Measurements from ENCODE around the gene STAT5A. TPM values are rescaled to one million over a fixed set of nuclear protein-coding genes. Genes with fewer than 3 reads are reported as not detected.

The STAT5A gene
- total and polyA plus RNA-seq, 2 experiments from 2014 or later = 2.3 to 18.1 TPM

DNA sequence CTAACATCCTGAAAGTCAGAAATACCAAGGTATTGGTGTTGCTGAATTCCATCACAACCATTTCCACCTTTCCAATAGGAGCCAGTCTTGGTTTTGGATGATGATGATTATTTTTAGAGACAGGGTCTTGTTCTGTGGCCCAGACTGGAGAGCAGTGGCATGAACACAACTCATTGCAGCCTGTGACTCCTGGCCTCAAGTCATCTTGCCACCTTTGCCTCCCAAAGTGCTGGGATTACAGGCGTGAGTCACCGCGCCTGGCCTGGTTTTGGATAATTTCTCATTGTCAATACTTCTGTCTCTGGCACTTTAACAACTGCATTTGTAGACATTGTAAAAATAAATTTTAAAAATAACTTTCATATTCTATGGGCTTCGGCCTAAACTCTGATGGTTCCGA, 34.7 kb upstream of the STAT5A start:
- Histone ChIP-seq H3F3A (replicated peaks; ENCODE audit: low read depth) (no peaks in the 10 kb centered on the region), H3K36me3 (ENCODE audit: insufficient read depth) (no peaks in the 10 kb centered on the region), H3K4me1 (ENCODE audit: insufficient read depth) (peaks cover 7% of the 10 kb centered on the region; the same call in 1 of the 2 replicates), H3K4me3 (no peak overlapping the region), H3K4me2 (no peak overlapping the region), H2AFZ (no peak overlapping the region), H3K9me2 (ENCODE audit: insufficient read depth) (no peaks in the 10 kb centered on the region), H3K79me2 (replicated peaks; ENCODE audit: insufficient read depth) (peaks cover 46% of the 10 kb centered on the region), H4K20me1 (replicated peaks; ENCODE audit: insufficient read depth) (no peaks in the 10 kb centered on the region), H3K27me3 (ENCODE audit: insufficient read depth) (no peaks in the 10 kb centered on the region), H3K27ac (ENCODE audit: low read depth) (no peak overlapping the region)
- TF ChIP-seq POLR2AphosphoS5 (IDR thresholded peaks at IDR 0.05; ENCODE audit: low read depth) = no peak
- TF ChIP-seq, protein P1, sequence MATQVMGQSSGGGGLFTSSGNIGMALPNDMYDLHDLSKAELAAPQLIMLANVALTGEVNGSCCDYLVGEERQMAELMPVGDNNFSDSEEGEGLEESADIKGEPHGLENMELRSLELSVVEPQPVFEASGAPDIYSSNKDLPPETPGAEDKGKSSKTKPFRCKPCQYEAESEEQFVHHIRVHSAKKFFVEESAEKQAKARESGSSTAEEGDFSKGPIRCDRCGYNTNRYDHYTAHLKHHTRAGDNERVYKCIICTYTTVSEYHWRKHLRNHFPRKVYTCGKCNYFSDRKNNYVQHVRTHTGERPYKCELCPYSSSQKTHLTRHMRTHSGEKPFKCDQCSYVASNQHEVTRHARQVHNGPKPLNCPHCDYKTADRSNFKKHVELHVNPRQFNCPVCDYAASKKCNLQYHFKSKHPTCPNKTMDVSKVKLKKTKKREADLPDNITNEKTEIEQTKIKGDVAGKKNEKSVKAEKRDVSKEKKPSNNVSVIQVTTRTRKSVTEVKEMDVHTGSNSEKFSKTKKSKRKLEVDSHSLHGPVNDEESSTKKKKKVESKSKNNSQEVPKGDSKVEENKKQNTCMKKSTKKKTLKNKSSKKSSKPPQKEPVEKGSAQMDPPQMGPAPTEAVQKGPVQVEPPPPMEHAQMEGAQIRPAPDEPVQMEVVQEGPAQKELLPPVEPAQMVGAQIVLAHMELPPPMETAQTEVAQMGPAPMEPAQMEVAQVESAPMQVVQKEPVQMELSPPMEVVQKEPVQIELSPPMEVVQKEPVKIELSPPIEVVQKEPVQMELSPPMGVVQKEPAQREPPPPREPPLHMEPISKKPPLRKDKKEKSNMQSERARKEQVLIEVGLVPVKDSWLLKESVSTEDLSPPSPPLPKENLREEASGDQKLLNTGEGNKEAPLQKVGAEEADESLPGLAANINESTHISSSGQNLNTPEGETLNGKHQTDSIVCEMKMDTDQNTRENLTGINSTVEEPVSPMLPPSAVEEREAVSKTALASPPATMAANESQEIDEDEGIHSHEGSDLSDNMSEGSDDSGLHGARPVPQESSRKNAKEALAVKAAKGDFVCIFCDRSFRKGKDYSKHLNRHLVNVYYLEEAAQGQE (IDR thresholded peaks at IDR 0.05; ENCODE audit: unreplicated experiment) = no peak
- no peak for ATAC-seq
- Mint-ChIP-seq H3K4me3 (no peak overlapping the region), H3K4me1 (peaks cover 21% of the 10 kb centered on the region), H3K27ac (no peak overlapping the region), H3K9me3 (no peaks in the 10 kb centered on the region; the same call in 2 of the 3 replicates), H3K27me3 (ENCODE audit: insufficient read depth, low read depth, poor library complexity) (no peaks in the 10 kb centered on the region), H3K36me3 (ENCODE audit: low read depth) (no peaks in the 10 kb centered on the region)
- DNase-seq (ENCODE audit: low spot score) = no peak

DNA sequence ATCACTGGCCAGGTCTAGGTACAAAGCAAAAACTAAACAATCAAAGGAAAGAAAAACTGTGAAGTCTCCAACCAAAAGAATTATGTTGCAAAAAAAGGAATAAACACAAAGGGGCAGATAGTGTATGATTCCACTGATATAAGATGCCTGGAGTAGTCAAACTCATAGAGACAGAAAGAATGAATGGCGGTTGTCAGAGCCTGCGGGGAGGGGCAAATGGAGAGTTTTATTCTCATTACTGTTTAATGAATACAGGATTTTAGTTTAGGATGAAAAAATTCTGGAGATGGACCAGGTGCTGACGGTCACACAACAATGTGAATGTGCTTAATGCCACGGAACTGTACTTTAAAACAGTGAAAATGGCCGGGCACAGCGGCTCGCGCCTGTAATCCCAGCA, 32.9 kb upstream of the STAT5A start:
- H3K79me2 ChIP-seq (replicated peaks; ENCODE audit: insufficient read depth) = peaks cover 36% of the 10 kb centered on the region
- H3F3A ChIP-seq (replicated peaks; ENCODE audit: low read depth) = no peaks in the 10 kb centered on the region
- no peaks in the 10 kb centered on the region for H3K36me3 Mint-ChIP-seq (ENCODE audit: low read depth)
- H3K4me1 ChIP-seq (ENCODE audit: insufficient read depth) = peaks cover 7% of the 10 kb centered on the region; the same call in 1 of the 2 replicates
- peaks cover 21% of the 10 kb centered on the region for H3K4me1 Mint-ChIP-seq
- H3K27ac Mint-ChIP-seq = no peak overlapping the region
- H3K9me2 ChIP-seq (ENCODE audit: insufficient read depth) = no peaks in the 10 kb centered on the region
- TF ChIP-seq CREB1 (CRISPR knock-in tag; IDR thresholded peaks at IDR 0.05; ENCODE audit: low read depth) = no peak
- TF ChIP-seq, protein P2, sequence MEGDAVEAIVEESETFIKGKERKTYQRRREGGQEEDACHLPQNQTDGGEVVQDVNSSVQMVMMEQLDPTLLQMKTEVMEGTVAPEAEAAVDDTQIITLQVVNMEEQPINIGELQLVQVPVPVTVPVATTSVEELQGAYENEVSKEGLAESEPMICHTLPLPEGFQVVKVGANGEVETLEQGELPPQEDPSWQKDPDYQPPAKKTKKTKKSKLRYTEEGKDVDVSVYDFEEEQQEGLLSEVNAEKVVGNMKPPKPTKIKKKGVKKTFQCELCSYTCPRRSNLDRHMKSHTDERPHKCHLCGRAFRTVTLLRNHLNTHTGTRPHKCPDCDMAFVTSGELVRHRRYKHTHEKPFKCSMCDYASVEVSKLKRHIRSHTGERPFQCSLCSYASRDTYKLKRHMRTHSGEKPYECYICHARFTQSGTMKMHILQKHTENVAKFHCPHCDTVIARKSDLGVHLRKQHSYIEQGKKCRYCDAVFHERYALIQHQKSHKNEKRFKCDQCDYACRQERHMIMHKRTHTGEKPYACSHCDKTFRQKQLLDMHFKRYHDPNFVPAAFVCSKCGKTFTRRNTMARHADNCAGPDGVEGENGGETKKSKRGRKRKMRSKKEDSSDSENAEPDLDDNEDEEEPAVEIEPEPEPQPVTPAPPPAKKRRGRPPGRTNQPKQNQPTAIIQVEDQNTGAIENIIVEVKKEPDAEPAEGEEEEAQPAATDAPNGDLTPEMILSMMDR (conservative IDR thresholded peaks at IDR 0.05; ENCODE audit: low read depth in 2 of 2) = no peak
- TF ChIP-seq, protein P3, sequence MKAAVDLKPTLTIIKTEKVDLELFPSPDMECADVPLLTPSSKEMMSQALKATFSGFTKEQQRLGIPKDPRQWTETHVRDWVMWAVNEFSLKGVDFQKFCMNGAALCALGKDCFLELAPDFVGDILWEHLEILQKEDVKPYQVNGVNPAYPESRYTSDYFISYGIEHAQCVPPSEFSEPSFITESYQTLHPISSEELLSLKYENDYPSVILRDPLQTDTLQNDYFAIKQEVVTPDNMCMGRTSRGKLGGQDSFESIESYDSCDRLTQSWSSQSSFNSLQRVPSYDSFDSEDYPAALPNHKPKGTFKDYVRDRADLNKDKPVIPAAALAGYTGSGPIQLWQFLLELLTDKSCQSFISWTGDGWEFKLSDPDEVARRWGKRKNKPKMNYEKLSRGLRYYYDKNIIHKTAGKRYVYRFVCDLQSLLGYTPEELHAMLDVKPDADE (IDR thresholded peaks at IDR 0.05) = no peak
- TF ChIP-seq, protein P4, sequence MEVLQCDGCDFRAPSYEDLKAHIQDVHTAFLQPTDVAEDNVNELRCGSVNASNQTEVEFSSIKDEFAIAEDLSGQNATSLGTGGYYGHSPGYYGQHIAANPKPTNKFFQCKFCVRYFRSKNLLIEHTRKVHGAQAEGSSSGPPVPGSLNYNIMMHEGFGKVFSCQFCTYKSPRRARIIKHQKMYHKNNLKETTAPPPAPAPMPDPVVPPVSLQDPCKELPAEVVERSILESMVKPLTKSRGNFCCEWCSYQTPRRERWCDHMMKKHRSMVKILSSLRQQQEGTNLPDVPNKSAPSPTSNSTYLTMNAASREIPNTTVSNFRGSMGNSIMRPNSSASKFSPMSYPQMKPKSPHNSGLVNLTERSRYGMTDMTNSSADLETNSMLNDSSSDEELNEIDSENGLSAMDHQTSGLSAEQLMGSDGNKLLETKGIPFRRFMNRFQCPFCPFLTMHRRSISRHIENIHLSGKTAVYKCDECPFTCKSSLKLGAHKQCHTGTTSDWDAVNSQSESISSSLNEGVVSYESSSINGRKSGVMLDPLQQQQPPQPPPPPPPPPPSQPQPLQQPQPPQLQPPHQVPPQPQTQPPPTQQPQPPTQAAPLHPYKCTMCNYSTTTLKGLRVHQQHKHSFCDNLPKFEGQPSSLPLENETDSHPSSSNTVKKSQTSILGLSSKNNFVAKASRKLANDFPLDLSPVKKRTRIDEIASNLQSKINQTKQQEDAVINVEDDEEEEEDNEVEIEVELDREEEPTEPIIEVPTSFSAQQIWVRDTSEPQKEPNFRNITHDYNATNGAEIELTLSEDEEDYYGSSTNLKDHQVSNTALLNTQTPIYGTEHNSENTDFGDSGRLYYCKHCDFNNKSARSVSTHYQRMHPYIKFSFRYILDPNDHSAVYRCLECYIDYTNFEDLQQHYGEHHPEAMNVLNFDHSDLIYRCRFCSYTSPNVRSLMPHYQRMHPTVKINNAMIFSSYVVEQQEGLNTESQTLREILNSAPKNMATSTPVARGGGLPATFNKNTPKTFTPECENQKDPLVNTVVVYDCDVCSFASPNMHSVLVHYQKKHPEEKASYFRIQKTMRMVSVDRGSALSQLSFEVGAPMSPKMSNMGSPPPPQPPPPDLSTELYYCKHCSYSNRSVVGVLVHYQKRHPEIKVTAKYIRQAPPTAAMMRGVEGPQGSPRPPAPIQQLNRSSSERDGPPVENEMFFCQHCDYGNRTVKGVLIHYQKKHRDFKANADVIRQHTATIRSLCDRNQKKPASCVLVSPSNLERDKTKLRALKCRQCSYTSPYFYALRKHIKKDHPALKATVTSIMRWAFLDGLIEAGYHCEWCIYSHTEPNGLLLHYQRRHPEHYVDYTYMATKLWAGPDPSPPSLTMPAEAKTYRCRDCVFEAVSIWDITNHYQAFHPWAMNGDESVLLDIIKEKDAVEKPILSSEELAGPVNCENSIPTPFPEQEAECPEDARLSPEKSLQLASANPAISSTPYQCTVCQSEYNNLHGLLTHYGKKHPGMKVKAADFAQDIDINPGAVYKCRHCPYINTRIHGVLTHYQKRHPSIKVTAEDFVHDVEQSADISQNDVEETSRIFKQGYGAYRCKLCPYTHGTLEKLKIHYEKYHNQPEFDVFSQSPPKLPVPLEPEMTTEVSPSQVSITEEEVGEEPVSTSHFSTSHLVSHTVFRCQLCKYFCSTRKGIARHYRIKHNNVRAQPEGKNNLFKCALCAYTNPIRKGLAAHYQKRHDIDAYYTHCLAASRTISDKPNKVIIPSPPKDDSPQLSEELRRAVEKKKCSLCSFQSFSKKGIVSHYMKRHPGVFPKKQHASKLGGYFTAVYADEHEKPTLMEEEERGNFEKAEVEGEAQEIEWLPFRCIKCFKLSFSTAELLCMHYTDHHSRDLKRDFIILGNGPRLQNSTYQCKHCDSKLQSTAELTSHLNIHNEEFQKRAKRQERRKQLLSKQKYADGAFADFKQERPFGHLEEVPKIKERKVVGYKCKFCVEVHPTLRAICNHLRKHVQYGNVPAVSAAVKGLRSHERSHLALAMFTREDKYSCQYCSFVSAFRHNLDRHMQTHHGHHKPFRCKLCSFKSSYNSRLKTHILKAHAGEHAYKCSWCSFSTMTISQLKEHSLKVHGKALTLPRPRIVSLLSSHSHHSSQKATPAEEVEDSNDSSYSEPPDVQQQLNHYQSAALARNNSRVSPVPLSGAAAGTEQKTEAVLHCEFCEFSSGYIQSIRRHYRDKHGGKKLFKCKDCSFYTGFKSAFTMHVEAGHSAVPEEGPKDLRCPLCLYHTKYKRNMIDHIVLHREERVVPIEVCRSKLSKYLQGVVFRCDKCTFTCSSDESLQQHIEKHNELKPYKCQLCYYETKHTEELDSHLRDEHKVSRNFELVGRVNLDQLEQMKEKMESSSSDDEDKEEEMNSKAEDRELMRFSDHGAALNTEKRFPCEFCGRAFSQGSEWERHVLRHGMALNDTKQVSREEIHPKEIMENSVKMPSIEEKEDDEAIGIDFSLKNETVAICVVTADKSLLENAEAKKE (CRISPR knock-in tag; IDR thresholded peaks at IDR 0.05) = no peak
- TF ChIP-seq EZH2 (IDR thresholded peaks at IDR 0.05; ENCODE audit: low read depth, unreplicated experiment) = no peak
- no peak for TF ChIP-seq JUNB (IDR thresholded peaks at IDR 0.05; ENCODE audit: unreplicated experiment)
- H3K36me3 ChIP-seq (ENCODE audit: insufficient read depth) = no peaks in the 10 kb centered on the region
- H3K4me2 ChIP-seq = no peak overlapping the region
- no peaks in the 10 kb centered on the region; the same call in 2 of the 3 replicates for H3K9me3 Mint-ChIP-seq
- DNase-seq (ENCODE audit: low spot score) = no peak
- no peak overlapping the region for H3K4me3 ChIP-seq
- peaks cover 1% of the 10 kb centered on the region for H3K27me3 Mint-ChIP-seq (ENCODE audit: insufficient read depth, low read depth, poor library complexity)
- no peak overlapping the region for H2AFZ ChIP-seq
- no peak for ATAC-seq
- H3K27me3 ChIP-seq (ENCODE audit: insufficient read depth) = no peaks in the 10 kb centered on the region
- H3K27ac ChIP-seq (ENCODE audit: low read depth) = no peak overlapping the region
- 0 out of 2 replicates have a peak, but pooled peaks cover 4% of the 10 kb centered on the region for H4K20me1 ChIP-seq (replicated peaks; ENCODE audit: insufficient read depth)
- no peak overlapping the region for H3K4me3 Mint-ChIP-seq

Data from GM23338 (cell line).